GM23338 (cell line): ENCODE results near the gene OR2A12. TPM values are rescaled to one million over a fixed set of nuclear protein-coding genes. Genes with fewer than 3 reads are reported as not detected.

ENCODE experiments used
- ATAC-seq: fragments of 200-7000 bp; cut with Tn5 transposase; 3 replicates; pipeline ENCODE4 v1.9.1; 2020
- DNase-seq: peaks from one replicate; pipeline ENCODE4 v3.0.0-alpha.2; 2015; ENCODE audit warnings: low spot score
- H2AFZ ChIP-seq: fragments of 200-600 bp; sonication (generic); 2 replicates; pipeline ENCODE4 v1.8.0; 2016; ENCODE audit warnings: antibody characterized with exemption, mild to moderate bottlenecking, moderate library complexity
- H3F3A ChIP-seq: fragments of 200-600 bp; sonication (generic); replicated peaks from 2 replicates; pipeline ENCODE4 v1.8.0; 2017; ENCODE audit warnings: antibody characterized with exemption, mixed run types, low read depth
- H3K27ac ChIP-seq: fragments of 200-600 bp; sonication (generic); 2 replicates; pipeline ENCODE4 v1.6.1; 2016; ENCODE audit warnings: low read depth
- H3K27me3 ChIP-seq: fragments of 200-600 bp; sonication (generic); 2 replicates; pipeline ENCODE4 v1.8.0; 2016; ENCODE audit warnings: mild to moderate bottlenecking, mixed run types, moderate library complexity; ENCODE audit not compliant: insufficient read depth
- H3K36me3 ChIP-seq: fragments of 200-600 bp; sonication (generic); 2 replicates; pipeline ENCODE4 v1.8.0; 2016; ENCODE audit warnings: mild to moderate bottlenecking; ENCODE audit not compliant: insufficient read depth
- H3K4me1 ChIP-seq: fragments of 200-600 bp; sonication (generic); 2 replicates; pipeline ENCODE4 v1.8.0; 2016; ENCODE audit warnings: mild to moderate bottlenecking, moderate library complexity; ENCODE audit not compliant: insufficient read depth
- H3K4me2 ChIP-seq: fragments of 200-600 bp; sonication (generic); 2 replicates; pipeline ENCODE4 v1.7.1; 2017; ENCODE audit warnings: mixed run types
- H3K4me3 ChIP-seq: fragments of 200-600 bp; sonication (generic); 2 replicates; pipeline ENCODE4 v1.6.1; 2016; ENCODE audit warnings: mixed run types
- H3K79me2 ChIP-seq: fragments of 200-600 bp; sonication (generic); replicated peaks from 2 replicates; pipeline ENCODE4 v1.8.0; 2017; ENCODE audit warnings: mild to moderate bottlenecking; ENCODE audit not compliant: insufficient read depth
- H3K9me2 ChIP-seq: fragments of 200-600 bp; sonication (generic); 2 replicates; pipeline ENCODE4 v1.8.0; 2017; ENCODE audit not compliant: insufficient read depth
- H4K20me1 ChIP-seq: fragments of 200-600 bp; sonication (generic); replicated peaks from 2 replicates; pipeline ENCODE4 v1.8.0; 2017; ENCODE audit warnings: mild to moderate bottlenecking; ENCODE audit not compliant: insufficient read depth
- H3K27ac Mint-ChIP-seq: 2 replicates; pipeline ENCODE4 v1.8.0; 2020; ENCODE audit warnings: inconsistent platforms, mild to moderate bottlenecking, moderate library complexity, mixed read lengths
- H3K27me3 Mint-ChIP-seq: 3 replicates; pipeline ENCODE4 v1.8.0; 2022; ENCODE audit warnings: low read depth, mild to moderate bottlenecking, moderate library complexity, mixed read lengths, inconsistent platforms; ENCODE audit not compliant: insufficient read depth, poor library complexity
- H3K36me3 Mint-ChIP-seq: 3 replicates; pipeline ENCODE4 v1.8.0; 2021; ENCODE audit warnings: low read depth, mild to moderate bottlenecking, inconsistent platforms, moderate library complexity, mixed read lengths
- H3K4me1 Mint-ChIP-seq: 3 replicates; pipeline ENCODE4 v1.8.0; 2020; ENCODE audit warnings: mild to moderate bottlenecking, inconsistent platforms, mixed read lengths
- H3K4me3 Mint-ChIP-seq: 3 replicates; pipeline ENCODE4 v1.8.0; 2021; ENCODE audit warnings: moderate library complexity, mild to moderate bottlenecking, inconsistent platforms, mixed read lengths
- H3K9me3 Mint-ChIP-seq: 3 replicates; pipeline ENCODE4 v1.8.0; 2020; ENCODE audit warnings: moderate library complexity, mild to moderate bottlenecking, inconsistent platforms, mixed read lengths
- CREB1 ChIP-seq: fragments of 250-450 bp; sonication (Bioruptor Pico); IDR thresholded peaks from 2 replicates; pipeline ENCODE4 v1.5.0; 2020; ENCODE audit warnings: low read depth, mild to moderate bottlenecking, moderate library complexity
- EZH2phosphoT487 ChIP-seq: fragments of 200-600 bp; sonication (generic); IDR thresholded peaks from one replicate; pipeline ENCODE4 v1.8.1; 2018; ENCODE audit warnings: antibody characterized with exemption; ENCODE audit not compliant: unreplicated experiment
- JUNB ChIP-seq: IDR thresholded peaks from one replicate; pipeline ENCODE4 v1.6.1; 2016; ENCODE audit warnings: antibody characterized with exemption; ENCODE audit not compliant: unreplicated experiment
- POLR2AphosphoS5 ChIP-seq: IDR thresholded peaks from 2 replicates; pipeline ENCODE4 v1.6.1; 2016; ENCODE audit warnings: antibody characterized with exemption, low read depth
- ZNF114 ChIP-seq: fragments of 250-450 bp; sonication (Bioruptor Pico); IDR thresholded peaks from 2 replicates; pipeline ENCODE4 v1.5.0; 2020; ENCODE audit warnings: mild to moderate bottlenecking, moderate library complexity
- ZNF331 ChIP-seq: fragments of 250-450 bp; sonication (Bioruptor Pico); IDR thresholded peaks from 2 replicates; pipeline ENCODE4 v1.5.0; 2020; ENCODE audit warnings: low read depth, mild to moderate bottlenecking, moderate library complexity
- polyA plus RNA-seq: library from polyadenylated mRNA; unstranded; fragments of >200 nt; fragmentation: Nextera tagmentation; extraction: Ambion mirVana; gene quantifications from 2 replicates; pipeline ENCODE4 v1.2.1, GENCODE V29; 2016
- total RNA-seq: library from RNA; depleted of rRNA; stranded (reverse); fragments of >200 nt; shearing (Covaris generic); gene quantifications from 2 replicates; pipeline ENCODE4 v1.2.3, GENCODE V29; 2014
- TF ChIP-seq, protein P1 (sequence below): IDR thresholded peaks from 2 replicates; pipeline ENCODE4 v1.6.1; 2016; ENCODE audit warnings: antibody characterized with exemption
- TF ChIP-seq, protein P2 (sequence below): fragments of 250-450 bp; sonication (Bioruptor Pico); IDR thresholded peaks from 2 replicates; pipeline ENCODE4 v1.5.0; 2020; ENCODE audit warnings: mild to moderate bottlenecking, moderate library complexity
- TF ChIP-seq, protein P3 (sequence below), 2 experiments: fragments of 200-600 bp in 1 of 2; sonication (generic) in 1 of 2; conservative IDR thresholded peaks; 2 replicates each; pipeline versions ENCODE4 v1.5.1 to v1.6.1; 2016 to 2017; ENCODE audit warnings: antibody characterized with exemption in 2 of 2, low read depth in 2 of 2, mild to moderate bottlenecking in 2 of 2, moderate library complexity in 1 of 2

The OR2A12 gene
- total and polyA plus RNA-seq, 2 experiments from 2014 or later = not detected

DNA sequence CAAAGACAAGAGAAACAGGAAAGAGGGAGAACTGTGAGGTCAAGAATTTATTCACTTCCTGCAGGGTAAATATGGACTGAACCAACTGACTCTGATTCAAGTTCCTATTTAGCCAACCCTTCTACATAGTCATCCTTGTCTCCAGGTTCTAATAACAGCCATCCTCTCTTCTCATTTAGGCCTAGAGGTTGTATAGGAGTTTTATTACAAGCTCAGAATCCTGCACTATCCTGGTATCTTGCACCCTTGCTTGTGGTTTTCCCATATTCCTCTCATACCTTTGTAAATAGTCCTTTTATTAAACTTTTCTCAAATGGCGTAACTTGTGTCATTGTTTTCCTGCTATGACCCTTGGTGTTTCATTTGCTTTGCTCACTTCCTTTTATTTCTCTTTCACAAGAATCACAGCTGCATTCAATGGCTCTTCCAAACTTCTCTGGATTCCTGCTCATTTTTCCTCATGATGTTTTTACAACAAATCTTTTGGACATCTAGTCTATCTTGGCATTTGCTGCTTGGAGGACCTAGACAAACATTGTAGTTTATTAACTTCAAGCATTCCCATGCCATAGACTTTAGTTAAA, 49.7 kb upstream of the OR2A12 start:
- H3F3A ChIP-seq = no peaks in the 10 kb centered on the region
- no peak overlapping the region for H2AFZ ChIP-seq
- H4K20me1 ChIP-seq = no peaks in the 10 kb centered on the region
- H3K4me1 ChIP-seq = no peaks in the 10 kb centered on the region
- DNase-seq (no peak), ATAC-seq (no peak)
- no peak overlapping the region for H3K4me2 ChIP-seq
- Mint-ChIP-seq H3K4me1 (peaks cover 3% of the 10 kb centered on the region; the same call in 2 of the 3 replicates), H3K9me3 (no peaks in the 10 kb centered on the region), H3K27ac (no peak overlapping the region), H3K27me3 (no peaks in the 10 kb centered on the region), H3K36me3 (no peaks in the 10 kb centered on the region), H3K4me3 (no peak overlapping the region)
- H3K36me3 ChIP-seq = no peaks in the 10 kb centered on the region
- H3K4me3 ChIP-seq = no peak overlapping the region
- peaks cover 9% of the 10 kb centered on the region for H3K9me2 ChIP-seq
- TF ChIP-seq, protein P1, sequence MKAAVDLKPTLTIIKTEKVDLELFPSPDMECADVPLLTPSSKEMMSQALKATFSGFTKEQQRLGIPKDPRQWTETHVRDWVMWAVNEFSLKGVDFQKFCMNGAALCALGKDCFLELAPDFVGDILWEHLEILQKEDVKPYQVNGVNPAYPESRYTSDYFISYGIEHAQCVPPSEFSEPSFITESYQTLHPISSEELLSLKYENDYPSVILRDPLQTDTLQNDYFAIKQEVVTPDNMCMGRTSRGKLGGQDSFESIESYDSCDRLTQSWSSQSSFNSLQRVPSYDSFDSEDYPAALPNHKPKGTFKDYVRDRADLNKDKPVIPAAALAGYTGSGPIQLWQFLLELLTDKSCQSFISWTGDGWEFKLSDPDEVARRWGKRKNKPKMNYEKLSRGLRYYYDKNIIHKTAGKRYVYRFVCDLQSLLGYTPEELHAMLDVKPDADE = no peak
- TF ChIP-seq ZNF114 (CRISPR knock-in tag) (no peak), JUNB (no peak), ZNF331 (CRISPR knock-in tag) (no peak), EZH2phosphoT487 (no peak), CREB1 (CRISPR knock-in tag) (no peak), POLR2AphosphoS5 (no peak)
- TF ChIP-seq, protein P2, sequence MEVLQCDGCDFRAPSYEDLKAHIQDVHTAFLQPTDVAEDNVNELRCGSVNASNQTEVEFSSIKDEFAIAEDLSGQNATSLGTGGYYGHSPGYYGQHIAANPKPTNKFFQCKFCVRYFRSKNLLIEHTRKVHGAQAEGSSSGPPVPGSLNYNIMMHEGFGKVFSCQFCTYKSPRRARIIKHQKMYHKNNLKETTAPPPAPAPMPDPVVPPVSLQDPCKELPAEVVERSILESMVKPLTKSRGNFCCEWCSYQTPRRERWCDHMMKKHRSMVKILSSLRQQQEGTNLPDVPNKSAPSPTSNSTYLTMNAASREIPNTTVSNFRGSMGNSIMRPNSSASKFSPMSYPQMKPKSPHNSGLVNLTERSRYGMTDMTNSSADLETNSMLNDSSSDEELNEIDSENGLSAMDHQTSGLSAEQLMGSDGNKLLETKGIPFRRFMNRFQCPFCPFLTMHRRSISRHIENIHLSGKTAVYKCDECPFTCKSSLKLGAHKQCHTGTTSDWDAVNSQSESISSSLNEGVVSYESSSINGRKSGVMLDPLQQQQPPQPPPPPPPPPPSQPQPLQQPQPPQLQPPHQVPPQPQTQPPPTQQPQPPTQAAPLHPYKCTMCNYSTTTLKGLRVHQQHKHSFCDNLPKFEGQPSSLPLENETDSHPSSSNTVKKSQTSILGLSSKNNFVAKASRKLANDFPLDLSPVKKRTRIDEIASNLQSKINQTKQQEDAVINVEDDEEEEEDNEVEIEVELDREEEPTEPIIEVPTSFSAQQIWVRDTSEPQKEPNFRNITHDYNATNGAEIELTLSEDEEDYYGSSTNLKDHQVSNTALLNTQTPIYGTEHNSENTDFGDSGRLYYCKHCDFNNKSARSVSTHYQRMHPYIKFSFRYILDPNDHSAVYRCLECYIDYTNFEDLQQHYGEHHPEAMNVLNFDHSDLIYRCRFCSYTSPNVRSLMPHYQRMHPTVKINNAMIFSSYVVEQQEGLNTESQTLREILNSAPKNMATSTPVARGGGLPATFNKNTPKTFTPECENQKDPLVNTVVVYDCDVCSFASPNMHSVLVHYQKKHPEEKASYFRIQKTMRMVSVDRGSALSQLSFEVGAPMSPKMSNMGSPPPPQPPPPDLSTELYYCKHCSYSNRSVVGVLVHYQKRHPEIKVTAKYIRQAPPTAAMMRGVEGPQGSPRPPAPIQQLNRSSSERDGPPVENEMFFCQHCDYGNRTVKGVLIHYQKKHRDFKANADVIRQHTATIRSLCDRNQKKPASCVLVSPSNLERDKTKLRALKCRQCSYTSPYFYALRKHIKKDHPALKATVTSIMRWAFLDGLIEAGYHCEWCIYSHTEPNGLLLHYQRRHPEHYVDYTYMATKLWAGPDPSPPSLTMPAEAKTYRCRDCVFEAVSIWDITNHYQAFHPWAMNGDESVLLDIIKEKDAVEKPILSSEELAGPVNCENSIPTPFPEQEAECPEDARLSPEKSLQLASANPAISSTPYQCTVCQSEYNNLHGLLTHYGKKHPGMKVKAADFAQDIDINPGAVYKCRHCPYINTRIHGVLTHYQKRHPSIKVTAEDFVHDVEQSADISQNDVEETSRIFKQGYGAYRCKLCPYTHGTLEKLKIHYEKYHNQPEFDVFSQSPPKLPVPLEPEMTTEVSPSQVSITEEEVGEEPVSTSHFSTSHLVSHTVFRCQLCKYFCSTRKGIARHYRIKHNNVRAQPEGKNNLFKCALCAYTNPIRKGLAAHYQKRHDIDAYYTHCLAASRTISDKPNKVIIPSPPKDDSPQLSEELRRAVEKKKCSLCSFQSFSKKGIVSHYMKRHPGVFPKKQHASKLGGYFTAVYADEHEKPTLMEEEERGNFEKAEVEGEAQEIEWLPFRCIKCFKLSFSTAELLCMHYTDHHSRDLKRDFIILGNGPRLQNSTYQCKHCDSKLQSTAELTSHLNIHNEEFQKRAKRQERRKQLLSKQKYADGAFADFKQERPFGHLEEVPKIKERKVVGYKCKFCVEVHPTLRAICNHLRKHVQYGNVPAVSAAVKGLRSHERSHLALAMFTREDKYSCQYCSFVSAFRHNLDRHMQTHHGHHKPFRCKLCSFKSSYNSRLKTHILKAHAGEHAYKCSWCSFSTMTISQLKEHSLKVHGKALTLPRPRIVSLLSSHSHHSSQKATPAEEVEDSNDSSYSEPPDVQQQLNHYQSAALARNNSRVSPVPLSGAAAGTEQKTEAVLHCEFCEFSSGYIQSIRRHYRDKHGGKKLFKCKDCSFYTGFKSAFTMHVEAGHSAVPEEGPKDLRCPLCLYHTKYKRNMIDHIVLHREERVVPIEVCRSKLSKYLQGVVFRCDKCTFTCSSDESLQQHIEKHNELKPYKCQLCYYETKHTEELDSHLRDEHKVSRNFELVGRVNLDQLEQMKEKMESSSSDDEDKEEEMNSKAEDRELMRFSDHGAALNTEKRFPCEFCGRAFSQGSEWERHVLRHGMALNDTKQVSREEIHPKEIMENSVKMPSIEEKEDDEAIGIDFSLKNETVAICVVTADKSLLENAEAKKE (CRISPR knock-in tag) = no peak
- TF ChIP-seq, protein P3, sequence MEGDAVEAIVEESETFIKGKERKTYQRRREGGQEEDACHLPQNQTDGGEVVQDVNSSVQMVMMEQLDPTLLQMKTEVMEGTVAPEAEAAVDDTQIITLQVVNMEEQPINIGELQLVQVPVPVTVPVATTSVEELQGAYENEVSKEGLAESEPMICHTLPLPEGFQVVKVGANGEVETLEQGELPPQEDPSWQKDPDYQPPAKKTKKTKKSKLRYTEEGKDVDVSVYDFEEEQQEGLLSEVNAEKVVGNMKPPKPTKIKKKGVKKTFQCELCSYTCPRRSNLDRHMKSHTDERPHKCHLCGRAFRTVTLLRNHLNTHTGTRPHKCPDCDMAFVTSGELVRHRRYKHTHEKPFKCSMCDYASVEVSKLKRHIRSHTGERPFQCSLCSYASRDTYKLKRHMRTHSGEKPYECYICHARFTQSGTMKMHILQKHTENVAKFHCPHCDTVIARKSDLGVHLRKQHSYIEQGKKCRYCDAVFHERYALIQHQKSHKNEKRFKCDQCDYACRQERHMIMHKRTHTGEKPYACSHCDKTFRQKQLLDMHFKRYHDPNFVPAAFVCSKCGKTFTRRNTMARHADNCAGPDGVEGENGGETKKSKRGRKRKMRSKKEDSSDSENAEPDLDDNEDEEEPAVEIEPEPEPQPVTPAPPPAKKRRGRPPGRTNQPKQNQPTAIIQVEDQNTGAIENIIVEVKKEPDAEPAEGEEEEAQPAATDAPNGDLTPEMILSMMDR (conservative IDR thresholded peaks at IDR 0.05; ENCODE audit: low read depth in 2 of 2) = no peak
- no peaks in the 10 kb centered on the region for H3K27me3 ChIP-seq
- no peak overlapping the region for H3K27ac ChIP-seq
- H3K79me2 ChIP-seq = no peaks in the 10 kb centered on the region
